ENCODE data around the gene MDM4. TPM values are rescaled to one million over a fixed set of nuclear protein-coding genes. Genes with fewer than 3 reads are reported as not detected.
"Not testable (repeated sequence)": the region's sequence is repeated elsewhere in the genome, so short reads cannot be mapped to it uniquely, and the experiment has no call there.

The MDM4 gene
- total RNA-seq, 1 donor from 2014 or later: 41.1 TPM

GRCh38 chr1:204568576-204569315 is 52.5 kb downstream of the MDM4 start:
- Mint-ChIP-seq H3K27me3 (ENCODE audit: low read depth, unreplicated experiment) (peaks cover 2% of the 10 kb centered on the region), H3K4me3 (ENCODE audit: unreplicated experiment) (no peak overlapping the region), H3K36me3 (ENCODE audit: low read depth, unreplicated experiment) (peaks cover 4% of the 10 kb centered on the region), H3K27ac (ENCODE audit: unreplicated experiment) (no peak overlapping the region), H3K4me1 (ENCODE audit: low read depth, unreplicated experiment) (peaks cover 24% of the 10 kb centered on the region), H3K9me3 (ENCODE audit: unreplicated experiment) (peaks cover 4% of the 10 kb centered on the region)
- no peak overlapping the region for H3K9ac ChIP-seq (ENCODE audit: low read length)
- H4K20me1 ChIP-seq (ENCODE audit: insufficient read depth, low read length): no peaks in the 10 kb centered on the region
- H2AFZ ChIP-seq (ENCODE audit: low read depth, low read length): no peak overlapping the region
- no peaks in the 10 kb centered on the region for H3K79me2 ChIP-seq (ENCODE audit: insufficient read depth, low read length)
- no peak for FAIRE-seq
- no peak overlapping the region for H3K4me2 ChIP-seq (ENCODE audit: low read length)
- no peak for DNase-seq (ENCODE audit: low read depth)
- no peaks in the 10 kb centered on the region for H3K9me3 ChIP-seq (ENCODE audit: insufficient read depth, low read depth, low read length)
- no peaks in the 10 kb centered on the region for H3K36me3 ChIP-seq (ENCODE audit: insufficient read depth, low read length)
- TF ChIP-seq CTCF (IDR thresholded peaks at IDR 0.05; ENCODE audit: insufficient read depth, low read depth, low read length) (no peak), EZH2 (IDR thresholded peaks at IDR 0.05; ENCODE audit: insufficient read depth, low read length) (no peak)
- H3K4me1 ChIP-seq (ENCODE audit: insufficient read depth, low read length): peaks cover 8% of the 10 kb centered on the region
- no peak overlapping the region for H3K27ac ChIP-seq (ENCODE audit: low read depth, low read length)
- no peak overlapping the region for H3K4me3 ChIP-seq (ENCODE audit: insufficient read depth, low read depth, low read length)
- H3K27me3 ChIP-seq (ENCODE audit: insufficient read depth, low read length): no peaks in the 10 kb centered on the region

GRCh38 chr1:204569478-204569877 is 53.3 kb downstream of the MDM4 start:
- no peak overlapping the region for H3K27ac ChIP-seq (ENCODE audit: low read depth, low read length)
- Mint-ChIP-seq H3K9me3 (ENCODE audit: unreplicated experiment) (peaks cover 4% of the 10 kb centered on the region), H3K4me1 (ENCODE audit: low read depth, unreplicated experiment) (peaks cover 32% of the 10 kb centered on the region), H3K27me3 (ENCODE audit: low read depth, unreplicated experiment) (peaks cover 2% of the 10 kb centered on the region), H3K36me3 (ENCODE audit: low read depth, unreplicated experiment) (peaks cover 4% of the 10 kb centered on the region), H3K27ac (ENCODE audit: unreplicated experiment) (no peak overlapping the region), H3K4me3 (ENCODE audit: unreplicated experiment) (no peak overlapping the region)
- no peak overlapping the region for H3K9ac ChIP-seq (ENCODE audit: low read length)
- no peaks in the 10 kb centered on the region for H4K20me1 ChIP-seq (ENCODE audit: insufficient read depth, low read length)
- TF ChIP-seq EZH2 (IDR thresholded peaks at IDR 0.05; ENCODE audit: insufficient read depth, low read length) (no peak), CTCF (IDR thresholded peaks at IDR 0.05; ENCODE audit: insufficient read depth, low read depth, low read length) (no peak)
- no peak for DNase-seq (ENCODE audit: low read depth)
- H3K4me3 ChIP-seq (ENCODE audit: insufficient read depth, low read depth, low read length): no peak overlapping the region
- H3K4me1 ChIP-seq (ENCODE audit: insufficient read depth, low read length): peaks cover 10% of the 10 kb centered on the region
- no peaks in the 10 kb centered on the region for H3K9me3 ChIP-seq (ENCODE audit: insufficient read depth, low read depth, low read length)
- H3K27me3 ChIP-seq (ENCODE audit: insufficient read depth, low read length): peaks cover under 1% of the 10 kb centered on the region
- H3K36me3 ChIP-seq (ENCODE audit: insufficient read depth, low read length): no peaks in the 10 kb centered on the region
- no peak for FAIRE-seq
- no peak overlapping the region for H3K4me2 ChIP-seq (ENCODE audit: low read length)
- no peak overlapping the region for H2AFZ ChIP-seq (ENCODE audit: low read depth, low read length)
- no peaks in the 10 kb centered on the region for H3K79me2 ChIP-seq (ENCODE audit: insufficient read depth, low read length)

DNA sequence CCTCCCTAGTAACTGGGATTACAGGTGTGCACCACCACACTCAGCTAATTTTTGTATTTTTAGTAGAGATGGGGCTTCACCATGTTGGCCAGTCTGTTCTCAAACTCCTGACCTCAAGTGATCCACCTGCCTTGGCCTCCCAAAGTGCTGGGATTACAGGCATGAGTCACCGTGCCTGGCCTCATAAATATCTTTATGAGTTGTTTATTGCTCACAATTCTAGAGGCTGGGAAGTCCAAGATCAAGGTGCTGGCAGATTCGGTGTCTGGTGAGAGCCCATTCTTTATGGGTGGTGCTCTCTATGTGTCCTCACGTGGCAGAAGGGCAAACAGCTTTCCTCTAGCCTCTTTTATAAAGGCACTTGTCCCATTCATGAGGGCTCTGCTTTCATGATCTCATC is 53.8 kb downstream of the MDM4 start:
- H3K4me3 Mint-ChIP-seq (ENCODE audit: unreplicated experiment); H3K27me3 ChIP-seq (ENCODE audit: insufficient read depth, low read length); H3K4me2 ChIP-seq (ENCODE audit: low read length); H3K9me3 Mint-ChIP-seq (ENCODE audit: unreplicated experiment); H3K27ac Mint-ChIP-seq (ENCODE audit: unreplicated experiment); H3K27me3 Mint-ChIP-seq (ENCODE audit: low read depth, unreplicated experiment); H3K36me3 Mint-ChIP-seq (ENCODE audit: low read depth, unreplicated experiment); DNase-seq (ENCODE audit: low read depth); H2AFZ ChIP-seq (ENCODE audit: low read depth, low read length); H3K79me2 ChIP-seq (ENCODE audit: insufficient read depth, low read length); FAIRE-seq; H4K20me1 ChIP-seq (ENCODE audit: insufficient read depth, low read length); H3K36me3 ChIP-seq (ENCODE audit: insufficient read depth, low read length); H3K9ac ChIP-seq (ENCODE audit: low read length); H3K27ac ChIP-seq (ENCODE audit: low read depth, low read length); H3K4me3 ChIP-seq (ENCODE audit: insufficient read depth, low read depth, low read length); H3K9me3 ChIP-seq (ENCODE audit: insufficient read depth, low read depth, low read length): not testable (repeated sequence)
- peaks cover 37% of the 10 kb centered on the region for H3K4me1 Mint-ChIP-seq (ENCODE audit: low read depth, unreplicated experiment)
- peaks cover 10% of the 10 kb centered on the region for H3K4me1 ChIP-seq (ENCODE audit: insufficient read depth, low read length)
